ENCODE results near the gene BTF3.
"Not testable (repeated sequence)": the region's sequence is repeated elsewhere in the genome, so short reads cannot be mapped to it uniquely, and the experiment has no call there.

BTF3 gene

GRCh38 chr5:73498057-73498992 is at the start of gene BTF3:
Gene BTF3 (plus strand): TSS chr5:73498442. CDS start chr5:73498668, 226 bp downstream.
- in situ Hi-C loops (cut with MboI; ENCODE audit: low sequenced_read_pairs) = no loop called here

DNA sequence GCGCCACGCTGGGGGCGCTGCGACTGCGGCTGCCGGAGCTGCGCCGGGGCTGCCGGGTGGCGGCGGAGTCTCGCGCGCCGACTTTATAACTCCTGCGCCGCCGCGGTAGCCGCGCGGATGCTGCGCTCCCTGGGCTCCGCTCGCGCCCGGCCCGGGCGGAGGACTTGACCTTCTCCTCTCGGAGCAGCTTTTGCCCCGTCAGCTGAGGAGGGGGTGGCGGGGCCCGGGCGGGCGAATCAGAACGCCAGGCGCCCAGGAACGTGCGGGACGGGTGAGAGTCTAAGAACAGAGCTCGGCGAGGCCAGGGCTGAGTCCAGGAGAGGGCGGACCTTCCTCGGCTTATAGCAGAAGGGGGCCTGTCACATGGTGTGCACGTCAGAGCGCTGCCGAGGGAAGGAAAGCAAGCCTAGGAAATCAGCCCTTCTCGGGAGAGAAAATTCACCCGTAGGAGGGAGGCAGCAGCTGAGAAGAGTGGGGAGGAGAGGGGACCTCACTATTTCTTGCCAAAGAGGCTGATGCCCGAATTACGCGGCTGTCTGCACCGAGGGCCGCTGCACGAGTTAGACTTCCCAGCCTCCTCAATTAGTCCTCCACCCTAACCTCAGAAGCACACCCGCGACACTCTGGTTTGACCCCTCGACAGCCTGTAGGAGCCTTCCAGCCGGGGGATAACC is 49.6 kb upstream of the BTF3 start, which contains the start of gene FOXD1:
Gene FOXD1 (minus strand): TSS at position 315 of the 674 bp plus-strand sequence. CDS start 415 bp downstream, outside the sequence.
- in situ Hi-C loops (cut with MboI; ENCODE audit: low sequenced_read_pairs) = no loop called here

- in situ Hi-C loops (cut with MboI; ENCODE audit: low sequenced_read_pairs) = no loop called here
Measured at GRCh38 chr5:73450137-73450536, 48.1 kb upstream of the BTF3 start.

- in situ Hi-C loops (cut with MboI; ENCODE audit: low sequenced_read_pairs) = no loop called here
Measured at GRCh38 chr5:73450672-73451223, 47.5 kb upstream of the BTF3 start.

GRCh38 chr5:73451224-73452130 is 46.8 kb upstream of the BTF3 start:
- in situ Hi-C loops (cut with MboI; ENCODE audit: low sequenced_read_pairs) = no loop called here

- in situ Hi-C loops (cut with MboI; ENCODE audit: low sequenced_read_pairs) = no loop called here
Measured at GRCh38 chr5:73452215-73452614, 46.0 kb upstream of the BTF3 start.

DNA sequence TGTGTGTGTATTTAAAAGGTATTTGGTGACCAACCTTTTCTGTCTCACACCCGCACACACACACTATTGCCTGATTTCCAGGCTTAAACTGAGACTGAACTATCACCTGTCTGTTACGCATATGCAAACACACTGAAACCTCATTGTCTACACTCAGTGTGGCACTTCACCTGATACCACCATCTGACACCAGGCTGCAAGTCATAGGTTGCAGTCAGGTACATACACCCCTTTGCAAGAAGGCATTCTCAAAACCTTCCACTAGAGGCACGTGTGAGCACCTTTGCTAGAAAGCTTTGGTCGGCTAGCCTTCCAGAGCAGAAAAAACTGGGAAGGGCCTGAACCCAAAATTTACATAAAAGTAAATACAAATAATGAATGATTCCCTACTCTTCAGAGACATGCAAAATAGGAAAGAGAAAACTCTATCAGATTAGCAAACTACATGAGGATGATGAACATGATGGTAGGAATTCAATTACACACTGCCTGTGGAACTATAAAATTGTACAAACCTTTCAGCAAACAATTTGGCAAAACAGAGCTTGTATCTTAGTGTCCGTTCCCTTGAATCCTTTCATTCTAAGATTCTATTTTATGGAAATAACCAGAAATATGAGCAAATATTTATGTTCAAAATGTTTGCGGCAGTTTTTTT is 43.7 kb upstream of the BTF3 start:
- in situ Hi-C loops (cut with MboI; ENCODE audit: low sequenced_read_pairs) = no loop called here

DNA sequence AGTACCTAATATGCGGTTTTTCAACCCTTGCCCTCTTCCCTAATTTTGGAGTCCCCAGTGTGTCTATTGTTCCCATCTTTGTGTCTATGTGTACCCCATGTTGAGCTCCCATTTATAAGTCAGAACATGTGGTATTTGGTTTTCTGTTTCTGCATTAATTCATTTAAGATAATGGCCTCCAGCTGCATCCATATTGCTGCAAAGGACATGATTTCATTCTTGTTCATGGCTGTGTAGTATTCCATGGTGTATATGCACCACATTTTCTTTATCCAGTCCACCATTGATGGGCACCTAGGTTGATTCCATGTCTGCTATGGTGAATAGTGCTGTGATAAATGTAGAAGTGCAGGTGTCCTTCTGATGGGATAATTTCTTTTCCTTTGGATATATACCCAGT is 41.8 kb upstream of the BTF3 start:
- in situ Hi-C loops (cut with MboI; ENCODE audit: low sequenced_read_pairs) = not testable (repeated sequence)

GRCh38 chr5:73459366-73459765 is 38.9 kb upstream of the BTF3 start:
- in situ Hi-C loops (cut with MboI; ENCODE audit: low sequenced_read_pairs) = no loop called here

GRCh38 chr5:73460133-73460532 is 38.1 kb upstream of the BTF3 start:
- in situ Hi-C loops (cut with MboI; ENCODE audit: low sequenced_read_pairs) = no loop called here

DNA sequence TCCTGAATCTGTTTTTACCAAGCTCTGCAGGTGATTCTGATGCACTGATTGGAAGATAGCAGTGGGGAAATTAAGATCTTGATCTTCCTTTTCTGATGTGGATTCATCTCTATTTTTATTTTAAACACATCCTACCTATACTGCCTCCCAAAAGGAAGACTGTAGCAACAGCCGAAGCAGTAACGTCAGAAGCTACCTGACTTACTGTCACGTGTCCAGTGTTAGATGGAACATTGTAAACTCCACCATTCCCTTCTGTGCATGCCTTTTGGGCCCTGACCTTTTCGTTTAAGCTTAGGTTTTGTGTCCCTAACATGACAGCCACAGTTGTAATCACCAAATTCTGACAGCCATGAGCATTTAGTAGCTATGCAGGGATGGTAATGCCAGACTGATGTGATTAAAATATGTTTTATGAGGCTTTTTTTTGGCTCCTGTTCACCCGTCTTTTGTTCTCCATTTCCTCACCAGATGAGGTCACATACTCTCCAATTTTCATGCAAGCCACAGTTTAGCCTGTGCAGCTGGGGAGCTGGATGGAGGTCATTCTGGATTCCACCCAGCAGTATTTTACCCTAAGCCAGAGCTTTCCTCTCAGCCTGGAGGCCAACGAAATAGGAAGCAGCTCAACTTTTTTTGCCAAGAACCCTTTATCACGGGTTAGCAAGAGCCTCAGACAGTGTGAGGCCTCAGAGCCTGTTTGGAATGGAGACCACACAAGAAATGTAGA is 34.1 kb upstream of the BTF3 start:
- in situ Hi-C loops (cut with MboI; ENCODE audit: low sequenced_read_pairs) = no loop called here

DNA sequence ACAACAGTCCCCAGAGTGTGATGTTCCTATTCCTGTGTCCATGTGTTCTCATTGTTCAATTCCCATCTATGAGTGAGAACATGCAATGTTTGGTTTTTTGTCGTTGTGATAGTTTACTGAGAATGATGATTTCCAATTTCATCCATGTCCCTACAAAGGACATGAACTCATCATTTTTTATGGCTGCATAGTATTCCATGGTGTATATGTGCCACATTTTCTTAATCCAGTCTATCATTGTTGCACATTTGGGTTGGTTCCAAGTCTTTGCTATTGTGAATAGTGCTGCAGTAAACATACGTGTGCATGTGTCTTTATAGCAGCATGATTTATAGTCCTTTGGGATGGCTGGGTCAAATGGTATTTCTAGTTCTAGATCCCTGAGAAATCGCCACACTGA is 29.6 kb upstream of the BTF3 start:
- in situ Hi-C loops (cut with MboI; ENCODE audit: low sequenced_read_pairs) = not testable (repeated sequence)

GRCh38 chr5:73469878-73470277 is 28.4 kb upstream of the BTF3 start:
- in situ Hi-C loops (cut with MboI; ENCODE audit: low sequenced_read_pairs) = no loop called here

GRCh38 chr5:73471654-73472053 is 26.6 kb upstream of the BTF3 start:
- in situ Hi-C loops (cut with MboI; ENCODE audit: low sequenced_read_pairs) = no loop called here

DNA sequence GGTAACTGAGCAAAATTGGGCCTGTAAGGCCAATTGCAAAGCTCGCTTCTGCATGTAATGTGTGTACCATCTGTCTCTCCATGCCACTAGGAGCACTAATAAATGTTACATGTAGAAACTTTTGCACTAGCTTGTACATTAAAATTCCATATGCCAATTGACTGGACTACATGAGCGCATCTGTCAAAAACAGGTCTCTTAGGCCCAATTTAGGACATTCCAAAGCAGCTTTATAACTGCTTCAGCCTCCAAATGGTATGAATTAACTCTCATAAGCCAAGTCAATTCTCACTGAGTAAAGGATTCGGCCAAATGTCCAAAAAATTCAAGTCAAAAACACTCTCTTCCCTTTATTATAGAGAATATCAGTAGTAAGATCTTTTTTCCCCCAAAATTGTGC is 26.1 kb upstream of the BTF3 start:
- in situ Hi-C loops (cut with MboI; ENCODE audit: low sequenced_read_pairs) = no loop called here

DNA sequence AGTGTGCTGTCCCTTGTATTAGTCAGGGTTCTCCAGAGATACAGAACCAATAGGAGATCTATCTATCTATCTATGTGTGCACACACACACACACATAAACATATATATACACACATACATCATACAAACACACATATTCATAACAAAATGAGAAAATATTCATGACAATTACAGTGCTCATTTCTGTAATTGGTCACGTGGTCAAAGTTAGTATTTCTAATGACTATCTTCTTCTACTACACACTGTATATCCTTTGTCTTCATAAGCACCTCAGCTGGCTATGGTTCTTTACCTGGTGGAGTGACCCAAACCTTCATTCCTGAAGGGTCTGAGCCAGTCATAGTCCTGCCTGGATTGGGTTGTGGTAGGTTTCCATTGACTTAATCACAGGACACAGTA is 17.7 kb upstream of the BTF3 start:
- in situ Hi-C loops (cut with MboI; ENCODE audit: low sequenced_read_pairs) = no loop called here

GRCh38 chr5:73482383-73483136 is 15.7 kb upstream of the BTF3 start:
- in situ Hi-C loops (cut with MboI; ENCODE audit: low sequenced_read_pairs) = no loop called here

GRCh38 chr5:73483676-73484075 is 14.6 kb upstream of the BTF3 start:
- in situ Hi-C loops (cut with MboI; ENCODE audit: low sequenced_read_pairs) = no loop called here

DNA sequence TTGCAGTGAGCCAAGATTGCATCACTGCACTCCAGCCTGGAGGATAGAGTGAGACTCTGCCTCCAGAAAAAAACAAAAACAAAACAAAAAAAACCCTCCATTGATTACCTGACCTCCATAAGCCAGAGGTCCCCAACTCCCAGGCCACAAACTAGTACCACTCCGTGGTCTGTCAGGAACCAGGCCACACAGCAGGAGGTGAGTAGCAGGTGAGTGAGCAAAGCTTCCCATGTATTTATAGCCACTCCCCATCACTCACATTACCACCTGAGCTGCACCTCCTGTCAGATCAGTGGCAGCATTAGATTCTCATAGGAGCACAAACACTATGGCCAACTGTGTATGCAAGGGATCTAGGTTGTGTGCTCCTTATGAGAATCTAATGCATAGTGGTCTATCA is 13.7 kb upstream of the BTF3 start:
- in situ Hi-C loops (cut with MboI; ENCODE audit: low sequenced_read_pairs) = no loop called here
